GM23338 (cell line): ENCODE measurements around the gene MAST4. TPM values are rescaled to one million over a fixed set of nuclear protein-coding genes. Genes with fewer than 3 reads are reported as not detected.
A peak's percentile ranks its signal among the peaks of the same experiment; 100 is the strongest.

ENCODE experiments used
- ATAC-seq: fragments of 200-7000 bp; cut with Tn5 transposase; 3 replicates; pipeline ENCODE4 v1.9.1; 2020
- DNase-seq: peaks from one replicate; pipeline ENCODE4 v3.0.0-alpha.2; 2015; ENCODE audit warnings: low spot score
- H2AFZ ChIP-seq: fragments of 200-600 bp; sonication (generic); 2 replicates; pipeline ENCODE4 v1.8.0; 2016; ENCODE audit warnings: antibody characterized with exemption, mild to moderate bottlenecking, moderate library complexity
- H3F3A ChIP-seq: fragments of 200-600 bp; sonication (generic); replicated peaks from 2 replicates; pipeline ENCODE4 v1.8.0; 2017; ENCODE audit warnings: antibody characterized with exemption, mixed run types, low read depth
- H3K27ac ChIP-seq: fragments of 200-600 bp; sonication (generic); 2 replicates; pipeline ENCODE4 v1.6.1; 2016; ENCODE audit warnings: low read depth
- H3K27me3 ChIP-seq: fragments of 200-600 bp; sonication (generic); 2 replicates; pipeline ENCODE4 v1.8.0; 2016; ENCODE audit warnings: mild to moderate bottlenecking, mixed run types, moderate library complexity; ENCODE audit not compliant: insufficient read depth
- H3K36me3 ChIP-seq: fragments of 200-600 bp; sonication (generic); 2 replicates; pipeline ENCODE4 v1.8.0; 2016; ENCODE audit warnings: mild to moderate bottlenecking; ENCODE audit not compliant: insufficient read depth
- H3K4me1 ChIP-seq: fragments of 200-600 bp; sonication (generic); 2 replicates; pipeline ENCODE4 v1.8.0; 2016; ENCODE audit warnings: mild to moderate bottlenecking, moderate library complexity; ENCODE audit not compliant: insufficient read depth
- H3K4me2 ChIP-seq: fragments of 200-600 bp; sonication (generic); 2 replicates; pipeline ENCODE4 v1.7.1; 2017; ENCODE audit warnings: mixed run types
- H3K4me3 ChIP-seq: fragments of 200-600 bp; sonication (generic); 2 replicates; pipeline ENCODE4 v1.6.1; 2016; ENCODE audit warnings: mixed run types
- H3K79me2 ChIP-seq: fragments of 200-600 bp; sonication (generic); replicated peaks from 2 replicates; pipeline ENCODE4 v1.8.0; 2017; ENCODE audit warnings: mild to moderate bottlenecking; ENCODE audit not compliant: insufficient read depth
- H3K9me2 ChIP-seq: fragments of 200-600 bp; sonication (generic); 2 replicates; pipeline ENCODE4 v1.8.0; 2017; ENCODE audit not compliant: insufficient read depth
- H4K20me1 ChIP-seq: fragments of 200-600 bp; sonication (generic); replicated peaks from 2 replicates; pipeline ENCODE4 v1.8.0; 2017; ENCODE audit warnings: mild to moderate bottlenecking; ENCODE audit not compliant: insufficient read depth
- H3K27ac Mint-ChIP-seq: 2 replicates; pipeline ENCODE4 v1.8.0; 2020; ENCODE audit warnings: inconsistent platforms, mild to moderate bottlenecking, moderate library complexity, mixed read lengths
- H3K27me3 Mint-ChIP-seq: 3 replicates; pipeline ENCODE4 v1.8.0; 2022; ENCODE audit warnings: low read depth, mild to moderate bottlenecking, moderate library complexity, mixed read lengths, inconsistent platforms; ENCODE audit not compliant: insufficient read depth, poor library complexity
- H3K36me3 Mint-ChIP-seq: 3 replicates; pipeline ENCODE4 v1.8.0; 2021; ENCODE audit warnings: low read depth, mild to moderate bottlenecking, inconsistent platforms, moderate library complexity, mixed read lengths
- H3K4me1 Mint-ChIP-seq: 3 replicates; pipeline ENCODE4 v1.8.0; 2020; ENCODE audit warnings: mild to moderate bottlenecking, inconsistent platforms, mixed read lengths
- H3K4me3 Mint-ChIP-seq: 3 replicates; pipeline ENCODE4 v1.8.0; 2021; ENCODE audit warnings: moderate library complexity, mild to moderate bottlenecking, inconsistent platforms, mixed read lengths
- H3K9me3 Mint-ChIP-seq: 3 replicates; pipeline ENCODE4 v1.8.0; 2020; ENCODE audit warnings: moderate library complexity, mild to moderate bottlenecking, inconsistent platforms, mixed read lengths
- CREB1 ChIP-seq: fragments of 250-450 bp; sonication (Bioruptor Pico); IDR thresholded peaks from 2 replicates; pipeline ENCODE4 v1.5.0; 2020; ENCODE audit warnings: low read depth, mild to moderate bottlenecking, moderate library complexity
- EZH2phosphoT487 ChIP-seq: fragments of 200-600 bp; sonication (generic); IDR thresholded peaks from one replicate; pipeline ENCODE4 v1.8.1; 2018; ENCODE audit warnings: antibody characterized with exemption; ENCODE audit not compliant: unreplicated experiment
- NANOG ChIP-seq: IDR thresholded peaks from 2 replicates; pipeline ENCODE4 v1.6.1; 2016; ENCODE audit warnings: antibody characterized with exemption, borderline replicate concordance
- STAT1 ChIP-seq: IDR thresholded peaks from one replicate; pipeline ENCODE4 v1.6.1; 2016; ENCODE audit warnings: antibody characterized with exemption; ENCODE audit not compliant: unreplicated experiment
- ZNF462 ChIP-seq: fragments of 250-450 bp; sonication (Bioruptor Pico); IDR thresholded peaks from 2 replicates; pipeline ENCODE4 v1.5.0; 2020; ENCODE audit warnings: mild to moderate bottlenecking, moderate library complexity
- polyA plus RNA-seq: library from polyadenylated mRNA; unstranded; fragments of >200 nt; fragmentation: Nextera tagmentation; extraction: Ambion mirVana; gene quantifications from 2 replicates; pipeline ENCODE4 v1.2.1, GENCODE V29; 2016
- total RNA-seq: library from RNA; depleted of rRNA; stranded (reverse); fragments of >200 nt; shearing (Covaris generic); gene quantifications from 2 replicates; pipeline ENCODE4 v1.2.3, GENCODE V29; 2014
- TF ChIP-seq, protein P1 (sequence below): IDR thresholded peaks from one replicate; pipeline ENCODE4 v1.6.1; 2018; ENCODE audit warnings: antibody characterized with exemption; ENCODE audit not compliant: unreplicated experiment

Gene MAST4
- total and polyA plus RNA-seq, 2 experiments from 2014 or later = 3.6 to 8.5 TPM

DNA sequence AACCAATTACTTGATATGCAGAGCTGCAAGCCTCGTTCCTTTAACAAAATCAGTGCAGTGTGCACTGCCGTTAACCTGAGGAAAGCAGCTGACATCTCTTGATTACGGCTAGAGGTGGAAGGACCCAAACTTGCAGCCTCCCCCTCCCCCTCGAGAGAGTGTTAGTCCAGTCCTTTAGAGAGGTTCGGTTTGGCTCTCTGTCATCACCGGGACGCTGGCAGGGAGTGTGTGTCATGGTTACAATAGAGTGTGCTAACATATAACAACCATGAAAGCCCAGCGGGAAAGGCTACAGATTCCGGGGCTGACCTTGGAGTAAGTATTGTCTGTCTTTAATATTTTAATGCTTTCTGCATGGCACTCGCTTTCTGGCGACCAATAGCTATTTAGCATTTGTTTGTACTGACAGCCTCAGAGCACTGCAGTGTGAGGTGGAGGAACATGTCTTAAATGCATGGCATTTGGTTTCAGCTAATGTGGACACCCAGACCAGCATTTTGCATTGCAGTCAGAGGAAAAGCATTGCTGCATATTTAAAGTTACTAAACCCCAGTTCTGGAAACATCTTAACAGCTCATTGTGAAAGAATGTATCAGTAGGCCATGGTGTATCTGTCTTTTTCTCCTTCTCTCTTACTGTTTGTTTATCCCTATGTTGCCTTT lies 362.9 kb downstream of the MAST4 start:
- Histone ChIP-seq H2AFZ (no peak overlapping the region), H3K4me1 (peaks cover 37% of the 10 kb centered on the region), H3K36me3 (no peaks in the 10 kb centered on the region), H3K79me2 (no peaks in the 10 kb centered on the region), H3K27ac (no peak overlapping the region), H3K4me2 (peak overlapping the region; percentile 70), H3F3A (no peaks in the 10 kb centered on the region), H3K27me3 (no peaks in the 10 kb centered on the region), H3K4me3 (peak overlapping the region; percentile 42), H3K9me2 (no peaks in the 10 kb centered on the region), H4K20me1 (no peaks in the 10 kb centered on the region)
- DNase-seq = peak; percentile 46
- Mint-ChIP-seq H3K4me1 (peaks cover 41% of the 10 kb centered on the region), H3K27ac (no peak overlapping the region), H3K36me3 (no peaks in the 10 kb centered on the region), H3K27me3 (peaks cover 3% of the 10 kb centered on the region), H3K4me3 (peak overlapping the region; percentile 57), H3K9me3 (no peaks in the 10 kb centered on the region)
- ATAC-seq = peak; percentile 69
- TF ChIP-seq EZH2phosphoT487 (no peak), ZNF462 (CRISPR knock-in tag) (no peak), CREB1 (CRISPR knock-in tag) (no peak), STAT1 (no peak), NANOG (no peak)
- TF ChIP-seq, protein P1, sequence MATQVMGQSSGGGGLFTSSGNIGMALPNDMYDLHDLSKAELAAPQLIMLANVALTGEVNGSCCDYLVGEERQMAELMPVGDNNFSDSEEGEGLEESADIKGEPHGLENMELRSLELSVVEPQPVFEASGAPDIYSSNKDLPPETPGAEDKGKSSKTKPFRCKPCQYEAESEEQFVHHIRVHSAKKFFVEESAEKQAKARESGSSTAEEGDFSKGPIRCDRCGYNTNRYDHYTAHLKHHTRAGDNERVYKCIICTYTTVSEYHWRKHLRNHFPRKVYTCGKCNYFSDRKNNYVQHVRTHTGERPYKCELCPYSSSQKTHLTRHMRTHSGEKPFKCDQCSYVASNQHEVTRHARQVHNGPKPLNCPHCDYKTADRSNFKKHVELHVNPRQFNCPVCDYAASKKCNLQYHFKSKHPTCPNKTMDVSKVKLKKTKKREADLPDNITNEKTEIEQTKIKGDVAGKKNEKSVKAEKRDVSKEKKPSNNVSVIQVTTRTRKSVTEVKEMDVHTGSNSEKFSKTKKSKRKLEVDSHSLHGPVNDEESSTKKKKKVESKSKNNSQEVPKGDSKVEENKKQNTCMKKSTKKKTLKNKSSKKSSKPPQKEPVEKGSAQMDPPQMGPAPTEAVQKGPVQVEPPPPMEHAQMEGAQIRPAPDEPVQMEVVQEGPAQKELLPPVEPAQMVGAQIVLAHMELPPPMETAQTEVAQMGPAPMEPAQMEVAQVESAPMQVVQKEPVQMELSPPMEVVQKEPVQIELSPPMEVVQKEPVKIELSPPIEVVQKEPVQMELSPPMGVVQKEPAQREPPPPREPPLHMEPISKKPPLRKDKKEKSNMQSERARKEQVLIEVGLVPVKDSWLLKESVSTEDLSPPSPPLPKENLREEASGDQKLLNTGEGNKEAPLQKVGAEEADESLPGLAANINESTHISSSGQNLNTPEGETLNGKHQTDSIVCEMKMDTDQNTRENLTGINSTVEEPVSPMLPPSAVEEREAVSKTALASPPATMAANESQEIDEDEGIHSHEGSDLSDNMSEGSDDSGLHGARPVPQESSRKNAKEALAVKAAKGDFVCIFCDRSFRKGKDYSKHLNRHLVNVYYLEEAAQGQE = no peak
